Stimulated activated CD8-positive, alpha-beta memory T cell treated with anti-CD3 and anti-CD28 coated beads, Interleukin-15, amount 100 ng/mL, for 24 hours (primary cell): ENCODE results near the gene IFIT3.
"Not testable (repeated sequence)": the region's sequence is repeated elsewhere in the genome, so short reads cannot be mapped to it uniquely, and the experiment has no call there.

ENCODE experiments used
- DNase-seq: peaks from one replicate; pipeline ENCODE4 v3.0.0-alpha.2; 2020; ENCODE audit warnings: low read depth

Gene IFIT3

DNA sequence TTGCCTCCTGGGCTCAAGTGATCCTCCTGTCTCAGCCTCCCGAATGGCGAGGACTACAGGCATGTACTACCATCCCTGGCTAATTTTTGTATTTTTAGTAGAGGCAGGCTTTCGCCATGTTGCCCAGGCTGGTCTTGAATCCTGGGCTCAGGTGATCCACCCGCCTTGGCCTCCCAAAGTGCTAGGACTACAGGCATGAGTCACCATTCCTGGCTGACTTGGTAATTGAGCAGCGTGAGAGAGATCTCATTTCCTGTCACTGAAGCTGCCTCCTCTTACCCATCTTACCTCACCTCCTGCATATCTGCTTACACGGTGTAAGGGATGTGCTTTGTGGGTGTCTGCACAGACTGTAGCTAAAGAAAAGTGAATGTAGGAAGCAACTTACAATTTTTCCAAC lies 9.7 kb downstream of the IFIT3 start:
- no peak for DNase-seq

DNA sequence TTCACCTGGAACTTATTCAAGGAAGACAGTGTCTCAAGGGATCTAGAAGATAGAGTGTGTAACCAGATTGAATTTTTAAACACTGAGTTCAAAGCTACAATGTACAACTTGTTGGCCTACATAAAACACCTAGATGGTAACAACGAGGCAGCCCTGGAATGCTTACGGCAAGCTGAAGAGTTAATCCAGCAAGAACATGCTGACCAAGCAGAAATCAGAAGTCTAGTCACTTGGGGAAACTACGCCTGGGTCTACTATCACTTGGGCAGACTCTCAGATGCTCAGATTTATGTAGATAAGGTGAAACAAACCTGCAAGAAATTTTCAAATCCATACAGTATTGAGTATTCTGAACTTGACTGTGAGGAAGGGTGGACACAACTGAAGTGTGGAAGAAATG lies 10.9 kb downstream of the IFIT3 start:
- no peak for DNase-seq

DNA sequence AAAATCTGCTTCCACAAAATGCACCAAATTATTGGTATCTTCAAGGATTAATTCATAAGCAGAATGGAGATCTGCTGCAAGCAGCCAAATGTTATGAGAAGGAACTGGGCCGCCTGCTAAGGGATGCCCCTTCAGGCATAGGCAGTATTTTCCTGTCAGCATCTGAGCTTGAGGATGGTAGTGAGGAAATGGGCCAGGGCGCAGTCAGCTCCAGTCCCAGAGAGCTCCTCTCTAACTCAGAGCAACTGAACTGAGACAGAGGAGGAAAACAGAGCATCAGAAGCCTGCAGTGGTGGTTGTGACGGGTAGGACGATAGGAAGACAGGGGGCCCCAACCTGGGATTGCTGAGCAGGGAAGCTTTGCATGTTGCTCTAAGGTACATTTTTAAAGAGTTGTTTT lies 12.1 kb downstream of the IFIT3 start:
- no peak for DNase-seq

DNA sequence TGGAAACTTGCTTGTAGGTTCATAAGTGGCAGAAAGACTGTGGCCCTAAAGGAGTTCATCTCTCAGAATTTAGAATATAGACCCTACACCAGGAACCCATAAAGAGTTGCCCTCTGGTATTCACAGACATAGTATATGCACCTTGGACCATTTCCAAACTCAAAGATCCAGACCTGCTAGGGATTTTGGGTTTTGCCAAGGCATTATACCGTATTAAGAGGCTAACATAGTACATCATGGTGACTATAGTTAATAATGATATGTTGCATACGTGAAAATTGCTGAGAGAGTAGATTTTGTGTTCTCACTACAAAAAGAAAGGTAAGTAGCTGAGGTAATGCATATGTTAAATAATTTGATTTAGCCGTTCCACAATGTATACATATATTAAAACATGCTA lies 13.9 kb downstream of the IFIT3 start:
- DNase-seq, result no peak

DNA sequence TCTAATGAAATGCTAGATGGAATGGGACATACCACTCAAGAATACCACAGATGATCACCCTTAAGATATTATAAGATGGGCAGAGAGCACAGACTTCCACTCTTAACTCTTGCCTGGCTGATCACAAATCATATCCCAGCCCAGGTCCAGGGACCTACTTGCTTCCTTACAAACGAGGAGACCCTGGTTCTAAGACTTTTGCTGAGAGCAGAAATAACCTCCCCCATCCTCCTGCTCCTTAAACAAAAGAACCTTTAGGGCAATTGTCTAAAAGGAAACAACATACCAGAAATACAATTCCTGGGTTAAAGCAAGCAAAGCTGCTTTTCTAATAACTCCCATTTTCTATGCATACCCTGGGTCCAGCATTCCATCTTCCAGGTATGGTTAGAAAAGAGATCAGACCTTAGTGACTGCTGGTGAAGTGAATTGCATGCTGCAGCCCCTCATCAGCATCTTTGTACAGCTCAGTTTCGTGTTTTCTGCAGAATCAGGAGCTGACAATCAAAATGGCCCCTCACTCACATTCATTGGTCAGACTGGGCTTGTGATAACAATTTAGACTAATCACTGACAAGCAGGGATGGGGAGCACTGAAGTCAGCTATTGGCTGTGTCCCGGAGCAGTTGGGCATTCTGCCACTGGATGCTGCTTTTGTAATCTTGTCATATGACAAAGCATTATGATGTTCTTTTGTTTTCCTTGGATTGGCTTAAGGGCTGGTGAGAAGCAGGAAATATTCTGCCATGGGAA lies 14.6 kb downstream of the IFIT3 start:
- no peak for DNase-seq

DNA sequence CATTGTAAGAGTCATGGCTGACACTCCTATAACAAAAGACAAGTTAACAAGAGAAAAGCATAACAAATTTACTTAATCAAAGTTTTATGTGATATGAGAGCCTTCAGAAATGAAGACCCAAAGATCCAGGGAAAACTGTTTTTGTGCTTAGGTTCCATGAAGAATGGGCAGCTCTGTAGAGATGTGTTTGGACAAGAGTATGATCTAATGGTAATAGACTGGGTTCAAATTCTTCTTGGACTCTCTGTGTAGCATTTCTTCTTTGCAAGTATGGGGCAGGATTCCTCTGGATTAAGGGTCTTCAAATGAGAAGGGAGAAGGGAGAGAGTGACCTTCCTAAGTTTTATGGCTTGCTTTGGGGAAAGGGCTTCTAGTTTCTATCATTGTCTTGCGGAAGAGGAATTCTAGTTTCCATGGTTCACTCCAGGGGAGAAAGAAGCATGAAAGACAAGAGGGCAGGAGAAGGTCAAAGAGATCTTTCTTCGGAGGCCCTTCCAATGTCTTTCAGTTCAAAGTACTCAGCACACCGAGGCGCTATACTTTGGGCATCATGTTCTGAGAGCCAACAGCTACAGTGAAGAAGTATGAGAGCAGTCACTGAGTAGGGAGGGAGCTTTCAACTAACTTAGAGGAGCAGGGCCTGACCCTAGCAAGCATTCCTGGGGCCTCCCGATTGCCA lies 15.4 kb downstream of the IFIT3 start:
- DNase-seq, result no peak

DNA sequence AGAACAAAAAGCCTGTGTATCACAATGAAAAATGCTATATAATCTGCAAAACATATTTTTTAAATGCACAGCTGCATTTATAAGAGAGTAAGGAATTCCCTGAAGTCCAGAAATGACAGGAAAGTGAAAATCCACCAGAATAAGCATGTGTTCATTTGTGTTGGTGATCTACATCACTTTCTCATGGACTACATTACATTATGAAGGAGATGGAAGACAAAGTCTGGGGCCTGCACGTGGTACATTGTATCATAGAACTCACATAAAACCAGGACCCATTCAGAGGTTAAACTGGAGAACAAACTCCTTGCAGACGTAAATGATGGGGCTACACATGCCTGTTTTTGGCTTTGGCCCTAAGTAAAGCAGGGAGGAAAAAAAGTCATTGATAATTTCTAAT lies 16.4 kb downstream of the IFIT3 start:
- DNase-seq, result no peak

DNA sequence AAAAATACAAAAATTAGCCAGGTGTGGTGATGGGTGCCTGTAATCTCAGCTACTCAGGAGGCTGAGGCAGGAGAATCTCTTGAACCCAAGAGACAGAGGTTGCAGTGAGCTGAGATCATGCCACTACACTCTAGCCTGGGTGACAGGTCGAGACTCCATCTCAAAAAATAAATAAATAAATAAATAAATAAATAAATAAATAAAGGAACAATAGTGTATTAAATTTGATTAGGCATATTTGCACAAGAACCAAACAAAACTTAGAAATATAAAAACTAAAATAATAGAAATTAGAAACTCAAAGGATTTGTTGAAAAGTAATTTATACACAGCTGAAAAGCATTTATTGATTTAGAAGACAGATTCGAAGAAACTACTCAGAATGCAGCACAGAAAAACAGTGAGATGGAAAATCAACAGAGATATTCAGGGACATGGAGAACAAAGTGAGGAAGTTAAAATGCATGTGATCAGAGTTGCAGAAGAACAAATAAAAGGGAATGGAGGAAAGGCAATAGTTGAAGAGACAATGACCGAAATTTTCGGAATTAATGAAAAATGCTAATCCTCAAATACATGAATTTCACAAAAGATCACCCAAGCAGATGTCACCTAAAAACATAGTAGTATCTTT lies 17.7 kb downstream of the IFIT3 start:
- DNase-seq, result no peak

DNA sequence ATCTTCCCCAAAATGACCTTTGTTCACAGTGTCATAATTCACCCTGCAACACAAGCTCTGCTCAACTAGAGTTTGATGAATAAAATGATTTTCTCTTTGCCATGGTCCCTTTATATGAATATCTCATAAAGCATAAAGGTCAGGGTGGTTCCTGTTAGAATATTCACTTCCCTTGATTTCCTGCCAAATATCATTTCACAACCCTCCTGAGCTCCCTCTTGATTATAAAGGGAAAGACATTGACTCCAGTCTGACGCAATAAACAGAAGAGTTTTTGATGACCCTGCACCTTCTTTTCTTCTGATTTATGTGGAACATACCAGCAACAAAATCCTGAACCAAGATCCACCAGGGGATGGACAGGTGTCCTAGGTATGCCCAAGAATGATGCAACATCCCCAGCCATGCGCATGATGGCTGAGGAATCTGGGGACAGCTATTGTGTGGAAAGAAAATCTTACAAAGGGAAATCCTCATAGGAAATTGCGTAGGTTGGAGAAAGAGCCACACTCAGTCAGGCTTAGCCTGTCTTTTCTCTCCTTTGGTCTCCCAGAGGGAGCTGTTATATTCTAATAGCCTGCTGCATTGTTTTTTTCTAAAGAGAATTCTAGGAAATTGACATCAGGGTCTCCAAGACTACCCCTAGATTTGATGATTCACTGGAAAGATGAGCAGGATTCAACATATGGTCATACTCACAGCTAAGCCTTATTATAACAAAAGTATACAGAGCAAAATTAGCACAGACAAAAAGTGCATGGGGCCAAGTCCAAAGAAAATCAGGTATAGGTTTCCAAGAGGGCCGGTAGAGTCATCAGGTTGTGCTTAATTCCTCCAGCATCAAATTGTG lies 18.8 kb downstream of the IFIT3 start:
- no peak for DNase-seq

DNA sequence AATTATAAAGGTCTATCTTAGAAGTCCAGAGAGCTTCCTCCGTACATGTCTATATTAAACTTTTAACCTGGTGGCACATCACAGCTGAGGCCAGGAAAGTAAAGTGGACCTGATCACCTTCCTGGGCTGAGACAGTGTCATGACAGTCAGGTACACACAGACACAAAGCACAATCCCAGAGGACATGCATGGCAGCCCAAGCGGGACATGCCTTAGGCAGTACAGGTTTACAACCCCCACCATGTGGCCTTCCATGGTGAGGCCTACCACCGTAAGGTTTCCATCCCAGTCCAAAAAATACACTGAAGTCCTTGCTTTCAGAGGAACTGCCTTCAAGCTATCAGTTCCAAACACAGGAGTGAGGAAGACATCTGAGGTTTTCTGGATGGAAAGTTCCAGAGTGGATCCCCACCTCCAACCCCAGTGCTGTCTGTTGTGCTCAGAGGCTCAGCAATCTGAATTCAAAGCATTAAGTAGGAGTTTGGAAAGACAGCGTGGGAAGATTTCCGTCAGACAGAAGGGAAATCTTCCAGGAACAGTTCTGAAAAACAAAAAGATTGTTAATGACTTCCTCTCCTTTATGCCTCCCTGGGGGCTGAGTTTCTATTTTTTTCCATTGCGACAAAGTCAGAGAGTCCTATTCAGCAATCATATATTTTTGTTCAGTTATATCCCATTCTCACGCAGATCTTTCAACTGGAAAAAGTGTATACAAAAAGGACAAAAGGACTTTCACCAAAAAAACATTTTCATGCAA lies 20.1 kb downstream of the IFIT3 start:
- no peak for DNase-seq

DNA sequence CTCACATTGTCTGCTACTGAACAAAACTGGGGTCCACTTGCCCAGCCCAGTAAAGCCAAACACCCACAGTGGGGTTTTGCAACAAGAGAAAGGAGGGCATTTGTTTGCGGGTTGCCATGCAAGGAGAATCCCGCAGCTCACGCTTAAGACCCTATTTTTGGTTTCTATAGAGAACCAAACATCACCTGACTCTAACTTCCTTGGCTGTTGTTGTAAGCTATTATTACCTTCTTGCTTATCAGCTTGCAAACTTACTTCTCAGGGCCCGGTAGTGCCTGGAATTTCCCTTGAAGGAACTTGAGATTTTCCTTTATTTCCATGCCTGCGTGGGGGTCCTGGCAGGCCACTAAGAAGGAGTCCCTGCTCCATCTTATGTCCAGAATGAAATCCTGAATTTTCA lies 20.7 kb downstream of the IFIT3 start:
- DNase-seq, result no peak

DNA sequence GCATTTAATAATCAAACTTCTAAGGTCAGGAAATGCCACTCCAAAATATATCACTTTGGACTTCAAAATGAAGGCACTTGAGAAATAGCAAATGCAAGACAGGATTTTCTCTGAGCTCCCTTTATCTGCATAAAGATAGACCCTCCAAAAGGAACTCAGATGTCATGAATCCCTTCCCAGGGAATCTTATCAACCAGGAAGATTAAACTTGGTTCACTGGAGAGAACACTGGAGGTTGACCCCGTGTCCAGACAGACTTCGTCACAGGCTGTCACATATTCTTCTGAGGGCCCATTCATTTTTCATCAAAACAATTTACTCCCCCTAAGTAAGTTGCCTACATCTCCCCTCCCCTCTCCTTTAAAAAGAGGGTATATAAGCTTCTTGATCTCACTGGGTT lies 21.2 kb downstream of the IFIT3 start:
- no peak for DNase-seq

DNA sequence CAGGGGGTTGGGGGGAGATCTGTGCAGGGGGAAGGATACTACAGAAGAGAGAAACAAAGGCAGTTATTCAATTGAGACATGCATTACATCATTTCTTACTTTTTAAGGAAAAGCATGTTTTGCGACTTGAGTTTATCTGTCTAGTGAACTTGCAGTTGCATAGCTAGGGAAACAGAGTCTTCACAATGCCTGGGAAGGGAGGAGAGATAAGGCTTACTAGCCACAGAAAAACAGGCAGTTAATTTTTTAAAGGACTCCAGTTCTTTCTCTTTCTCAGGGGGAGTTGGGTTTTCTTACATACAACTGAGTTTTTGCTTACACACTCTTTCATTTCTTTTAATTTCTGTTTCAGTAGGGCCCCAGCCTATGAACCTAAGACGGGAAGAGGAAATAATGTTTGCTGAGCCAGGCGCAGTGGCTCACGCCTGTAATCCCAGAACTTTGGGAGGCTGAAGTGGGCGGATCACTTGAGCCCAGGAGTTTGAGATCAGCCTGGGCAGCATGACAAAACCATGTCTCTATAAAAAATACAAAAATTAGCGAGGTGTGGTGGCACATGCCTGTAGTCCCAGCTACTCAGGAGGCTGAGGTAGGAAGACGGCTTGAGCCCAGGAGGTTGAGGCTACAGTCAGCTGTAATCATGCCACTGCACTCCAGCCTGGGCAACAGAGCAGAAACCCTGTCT lies 23.0 kb downstream of the IFIT3 start:
- not testable (repeated sequence) for DNase-seq

DNA sequence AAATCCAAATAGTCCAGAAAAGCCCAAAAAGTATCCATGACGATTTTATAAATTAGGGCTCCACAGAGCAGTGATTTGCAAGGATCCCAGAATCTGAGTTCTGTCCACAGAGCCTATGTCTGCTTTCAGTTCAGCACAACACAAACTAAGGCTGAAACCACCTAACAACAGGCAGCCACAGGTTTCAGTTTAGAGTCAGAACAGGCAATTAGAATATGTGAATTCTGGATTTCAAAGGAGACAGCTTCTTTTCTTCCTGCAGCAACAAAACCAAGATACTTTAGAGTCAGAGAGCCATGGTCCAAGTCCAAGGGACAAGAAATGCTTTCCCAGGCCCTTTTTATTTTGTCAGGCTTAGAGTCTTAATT lies 23.6 kb downstream of the IFIT3 start:
- DNase-seq, result no peak

DNA sequence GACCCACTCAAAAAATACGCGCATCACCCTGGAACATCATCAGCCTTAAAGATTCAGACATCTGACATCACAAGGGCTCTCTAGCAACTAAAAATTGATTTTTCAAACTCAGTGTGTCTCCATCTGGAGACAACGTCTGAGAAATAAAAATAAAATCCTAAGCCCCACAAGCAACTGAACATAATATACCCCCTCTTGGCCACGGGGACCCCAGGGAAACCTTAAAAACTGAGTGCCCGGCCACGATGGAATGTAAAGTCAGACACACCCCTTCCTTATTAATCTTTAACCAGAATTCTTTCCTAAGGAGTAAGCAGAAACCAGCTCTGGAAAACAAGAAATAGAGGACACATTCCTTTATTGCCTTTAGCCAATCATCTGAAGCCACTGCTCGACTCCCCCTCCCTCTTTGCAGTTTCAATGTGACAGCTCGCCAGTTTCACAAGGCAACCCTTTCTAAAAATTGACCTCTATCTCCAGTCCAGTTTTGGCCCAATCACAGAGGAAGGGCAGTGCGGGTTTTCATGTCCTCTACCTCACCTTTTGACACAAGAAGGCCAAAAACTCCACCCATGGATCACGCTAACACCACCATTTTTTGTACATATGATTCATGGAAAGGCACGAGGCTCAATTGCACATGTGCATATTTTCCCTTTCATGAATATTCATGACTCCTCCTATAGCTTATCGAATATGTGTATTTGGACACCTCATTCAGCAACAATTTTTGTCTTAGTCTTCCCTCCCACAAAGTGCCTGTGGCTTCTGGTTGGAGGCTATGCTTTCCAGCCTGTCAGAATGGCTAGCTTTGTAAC lies 24.2 kb downstream of the IFIT3 start:
- no peak for DNase-seq

DNA sequence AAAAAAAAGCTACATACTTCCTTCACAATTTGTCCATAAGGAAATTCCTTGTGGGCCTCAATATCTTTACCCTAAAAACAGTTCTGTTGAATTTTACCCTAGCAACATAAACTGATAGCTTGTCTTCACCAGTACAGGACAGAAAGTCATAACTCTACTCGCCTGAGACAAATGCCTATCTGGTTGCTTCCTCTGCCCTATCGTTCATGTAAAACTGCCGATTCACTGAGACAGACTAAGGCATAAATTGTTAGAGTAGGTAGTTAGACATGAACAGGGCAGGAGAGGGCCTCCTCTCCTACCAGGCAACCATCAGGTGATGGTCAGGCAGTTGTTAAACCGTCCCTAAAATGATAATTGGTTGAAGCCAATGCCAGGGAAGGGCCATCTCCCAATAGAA lies 25.0 kb downstream of the IFIT3 start:
- DNase-seq, result no peak

DNA sequence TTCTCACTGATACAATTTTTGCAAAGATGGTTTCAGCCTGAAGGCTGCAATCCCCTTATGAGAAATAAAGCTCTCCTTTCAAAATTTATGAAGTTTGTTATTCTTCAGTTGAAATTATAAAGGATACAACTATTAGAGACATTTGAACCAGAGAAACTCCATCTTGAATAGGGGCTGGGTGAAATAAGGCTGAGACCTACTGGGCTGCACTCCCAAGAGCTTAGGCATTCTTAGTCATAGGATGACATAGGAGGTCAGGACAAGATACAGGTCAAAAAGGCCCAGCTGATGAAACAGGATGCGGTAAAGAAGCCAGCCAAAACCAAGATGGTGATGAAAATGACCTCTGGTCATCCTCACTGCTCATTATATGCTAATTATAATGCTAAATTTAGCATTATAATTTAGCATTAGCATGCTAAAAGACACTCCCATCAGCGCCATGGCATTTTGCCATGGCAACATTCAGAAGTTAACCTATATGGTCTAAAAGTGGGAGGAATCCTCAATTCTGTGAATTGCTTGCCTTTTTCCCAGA lies 27.7 kb downstream of the IFIT3 start:
- DNase-seq, result no peak

DNA sequence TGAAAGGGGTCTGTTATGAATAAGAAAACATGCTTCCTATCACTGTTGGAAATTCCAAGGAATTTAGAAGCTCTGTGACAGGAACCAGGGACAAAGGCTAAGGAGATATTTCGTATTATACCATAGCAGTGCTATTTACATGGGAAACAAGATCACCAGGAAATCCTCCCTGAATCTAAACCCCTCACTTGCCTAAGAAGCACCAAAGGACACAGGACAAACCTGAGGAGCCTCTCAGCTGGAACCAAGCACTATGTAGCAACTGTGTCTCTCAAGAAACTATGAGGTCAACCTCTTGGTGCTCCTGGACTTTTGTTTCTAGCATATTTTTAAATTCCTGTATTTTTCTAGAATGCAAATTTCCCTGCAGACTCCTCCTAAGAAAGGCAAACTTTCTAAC lies 29.3 kb downstream of the IFIT3 start:
- DNase-seq, result no peak

DNA sequence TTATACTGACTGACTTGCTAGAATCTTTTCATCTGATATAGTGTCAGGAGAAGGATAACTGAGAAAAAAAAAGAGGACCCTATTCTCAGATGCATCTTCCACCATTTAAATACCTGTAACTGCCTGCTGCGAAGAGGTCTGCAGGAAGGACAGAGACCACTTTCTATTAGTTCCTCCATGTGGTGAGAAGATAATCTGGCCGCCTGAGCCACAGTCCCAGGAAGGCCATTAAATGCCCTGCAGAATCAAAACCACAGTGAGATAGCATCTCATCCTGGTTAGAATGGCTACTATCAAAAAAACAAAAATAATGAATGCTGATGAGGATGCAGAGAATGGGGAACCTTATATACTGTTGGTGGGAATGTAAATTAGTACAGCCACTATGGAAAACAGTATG lies 30.2 kb downstream of the IFIT3 start:
- no peak for DNase-seq

DNA sequence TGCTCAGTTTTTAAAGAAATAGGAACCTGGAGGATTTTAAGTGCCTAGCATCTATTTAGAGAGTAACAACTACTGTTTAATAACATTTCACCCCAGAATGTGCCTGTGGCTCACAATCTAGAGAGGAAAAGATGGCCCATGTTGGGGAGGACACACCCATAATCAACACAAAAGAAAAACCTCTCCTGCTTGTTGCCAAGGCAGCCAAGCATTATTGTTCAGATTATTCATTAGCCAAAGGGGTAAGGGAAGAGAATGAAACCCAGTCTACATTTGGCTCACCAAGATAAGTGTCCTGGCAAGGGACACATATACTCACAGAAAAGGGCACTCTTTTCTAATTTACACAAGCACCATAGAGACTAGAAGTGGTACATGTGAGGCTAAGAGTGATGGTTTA lies 32.4 kb downstream of the IFIT3 start:
- DNase-seq, result no peak
